Trophoblast cell (in vitro differentiated cells and primary cell): Measurements from ENCODE around the gene CLEC16A.

Experiments used
- DNase-seq, 2 donors: peaks; one replicate each; pipeline ENCODE4 v3.0.0-alpha.2; 2016
- H2AFZ ChIP-seq: 2 replicates; pipeline ENCODE4 v1.6.1; 2013; ENCODE audit warnings: low read length, moderate library complexity, mild to moderate bottlenecking; ENCODE audit not compliant: insufficient read depth, poor library complexity
- H2AK5ac ChIP-seq: 2 replicates; pipeline ENCODE4 v1.6.1; 2013; ENCODE audit warnings: mild to moderate bottlenecking, low read length
- H2BK120ac ChIP-seq: 2 replicates; pipeline ENCODE4 v1.6.1; 2013; ENCODE audit warnings: low read length, mild to moderate bottlenecking, moderate library complexity; ENCODE audit not compliant: insufficient read depth, poor library complexity
- H2BK12ac ChIP-seq: 2 replicates; pipeline ENCODE4 v1.6.1; 2013; ENCODE audit warnings: mild to moderate bottlenecking, low read length, moderate library complexity
- H2BK5ac ChIP-seq: 2 replicates; pipeline ENCODE4 v1.6.1; 2013; ENCODE audit warnings: low read length, low read depth, moderate library complexity, mild to moderate bottlenecking; ENCODE audit not compliant: poor library complexity
- H3K14ac ChIP-seq: 2 replicates; pipeline ENCODE4 v1.6.1; 2013; ENCODE audit warnings: mild to moderate bottlenecking, low read length
- H3K18ac ChIP-seq: 2 replicates; pipeline ENCODE4 v1.6.1; 2013; ENCODE audit warnings: mild to moderate bottlenecking, low read length
- H3K23ac ChIP-seq: 2 replicates; pipeline ENCODE4 v1.6.1; 2013; ENCODE audit warnings: low read length
- H3K27ac ChIP-seq: 2 replicates; pipeline ENCODE4 v1.5.1; 2013; ENCODE audit warnings: low read depth, mild to moderate bottlenecking, inconsistent platforms, low read length, moderate library complexity
- H3K27me3 ChIP-seq: 2 replicates; pipeline ENCODE4 v1.6.1; 2013; ENCODE audit warnings: inconsistent platforms, mild to moderate bottlenecking, low read length, moderate library complexity; ENCODE audit not compliant: insufficient read depth
- H3K36me3 ChIP-seq, 2 experiments: 1 replicate in 1 of 2; 2 replicates in 1 of 2; pipeline ENCODE4 v1.6.1; 2013; ENCODE audit warnings: low read length in 2 of 2, mild to moderate bottlenecking in 2 of 2, moderate library complexity in 1 of 2; ENCODE audit not compliant: insufficient read depth in 2 of 2, control insufficient read depth in 1 of 2
- H3K4ac ChIP-seq: 2 replicates; pipeline ENCODE4 v1.6.1; 2013; ENCODE audit warnings: low read depth, mild to moderate bottlenecking, low read length, moderate library complexity
- H3K4me1 ChIP-seq, 2 experiments: 1 replicate in 1 of 2; 2 replicates in 1 of 2; pipeline ENCODE4 v1.6.1; 2013; ENCODE audit warnings: low read length in 2 of 2, mild to moderate bottlenecking in 2 of 2, moderate library complexity in 1 of 2; ENCODE audit not compliant: insufficient read depth in 2 of 2, control insufficient read depth in 1 of 2
- H3K4me2 ChIP-seq: 2 replicates; pipeline ENCODE4 v1.6.1; 2013; ENCODE audit warnings: inconsistent platforms, mild to moderate bottlenecking, low read length, moderate library complexity
- H3K4me3 ChIP-seq: 2 replicates; pipeline ENCODE4 v1.5.1; 2013; ENCODE audit warnings: mild to moderate bottlenecking, low read depth, low read length, inconsistent platforms
- H3K79me1 ChIP-seq: one replicate; pipeline ENCODE4 v1.6.1; 2013; ENCODE audit warnings: low read length
- H3K79me2 ChIP-seq: 2 replicates; pipeline ENCODE4 v1.6.1; 2013; ENCODE audit warnings: low read length, mild to moderate bottlenecking; ENCODE audit not compliant: control insufficient read depth, insufficient read depth, poor library complexity
- H3K9ac ChIP-seq: 2 replicates; pipeline ENCODE4 v1.6.1; 2013; ENCODE audit warnings: mild to moderate bottlenecking, low read length
- H3K9me3 ChIP-seq: 2 replicates; pipeline ENCODE4 v1.6.1; 2013; ENCODE audit warnings: low read depth, mild to moderate bottlenecking, control low read depth, inconsistent platforms, low read length; ENCODE audit not compliant: insufficient read depth
- H4K12ac ChIP-seq: 2 replicates; pipeline ENCODE4 v1.6.1; 2013; ENCODE audit warnings: low read depth, mild to moderate bottlenecking, low read length, moderate library complexity
- H4K8ac ChIP-seq: 2 replicates; pipeline ENCODE4 v1.6.1; 2013; ENCODE audit warnings: low read depth, mild to moderate bottlenecking, low read length, moderate library complexity
- H4K91ac ChIP-seq: one replicate; pipeline ENCODE4 v1.6.1; 2013; ENCODE audit warnings: low read depth, mild to moderate bottlenecking, low read length, moderate library complexity
- WGBS: extraction: QIAGEN DNeasy Blood & Tissue Kit; methylation state at CpG from one replicate; pipeline ENCODE4 v1.1.7; 2013; ENCODE audit warnings: missing lambda C conversion rate; ENCODE audit not compliant: insufficient read length, insufficient coverage; ENCODE audit errors: extremely low coverage; 5-methylcytosine and 5-hydroxymethylcytosine counted together

CLEC16A gene

DNA sequence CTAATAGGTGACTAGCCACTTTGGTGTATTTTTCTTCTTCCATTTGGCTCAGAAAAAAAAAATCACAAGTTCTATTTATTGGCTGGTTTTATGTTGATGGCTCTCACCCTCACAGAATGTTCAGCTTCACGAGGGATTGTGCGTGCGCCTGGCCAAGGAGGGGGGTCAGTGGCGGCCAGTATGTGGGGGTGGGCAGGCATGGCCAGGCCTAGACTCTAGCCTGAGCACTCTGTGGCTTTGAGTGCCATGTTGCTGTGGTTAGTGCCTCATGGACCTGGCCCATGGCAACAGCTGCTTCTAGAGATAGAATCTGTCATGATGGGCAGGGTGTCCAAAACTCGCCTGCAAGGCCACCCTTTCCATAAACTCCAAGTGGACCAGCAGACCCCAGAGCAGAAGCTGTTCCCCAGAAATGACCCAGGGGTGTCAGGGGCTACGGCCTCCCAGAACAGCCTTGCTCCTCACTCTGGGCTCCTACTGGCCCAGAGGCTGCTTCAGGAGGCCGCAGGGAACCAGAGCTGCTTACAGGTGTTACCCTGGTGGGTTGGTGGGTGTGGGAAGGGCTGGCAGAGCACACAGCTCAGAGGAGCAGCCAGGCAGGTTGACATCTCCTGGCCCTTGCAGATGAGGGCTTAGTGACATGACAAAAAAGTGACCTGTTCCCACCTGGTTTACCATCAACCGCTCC, 186.8 kb downstream of the CLEC16A start:
- Histone ChIP-seq H3K27ac (no peak overlapping the region), H3K36me3 (peaks cover 0 to 2% of the 10 kb centered on the region in 2 experiments), H2BK5ac (no peak overlapping the region), H3K9ac (no peak overlapping the region), H2AFZ (no peak overlapping the region), H2BK120ac (peak overlapping the region; percentile 57), H2AK5ac (no peak overlapping the region), H3K4me1 (peaks cover 37 to 42% of the 10 kb centered on the region in 2 experiments), H4K12ac (no peak overlapping the region), H2BK12ac (peak overlapping the region; percentile 70), H3K4me3 (no peak overlapping the region), H3K9me3 (no peaks in the 10 kb centered on the region), H3K4me2 (no peak overlapping the region), H3K4ac (no peak overlapping the region), H3K23ac (no peak overlapping the region), H4K91ac (peak overlapping the region; percentile 70), H3K79me1 (peaks cover 35% of the 10 kb centered on the region), H3K18ac (peak overlapping the region; percentile 52), H3K79me2 (peaks cover 6% of the 10 kb centered on the region), H3K27me3 (no peaks in the 10 kb centered on the region), H3K14ac (peak overlapping the region; percentile 28), H4K8ac (peak overlapping the region; percentile 14)
- DNase-seq, result no peak
- no CpG with 5 or more reads among the region's 8 CpGs for WGBS

DNA sequence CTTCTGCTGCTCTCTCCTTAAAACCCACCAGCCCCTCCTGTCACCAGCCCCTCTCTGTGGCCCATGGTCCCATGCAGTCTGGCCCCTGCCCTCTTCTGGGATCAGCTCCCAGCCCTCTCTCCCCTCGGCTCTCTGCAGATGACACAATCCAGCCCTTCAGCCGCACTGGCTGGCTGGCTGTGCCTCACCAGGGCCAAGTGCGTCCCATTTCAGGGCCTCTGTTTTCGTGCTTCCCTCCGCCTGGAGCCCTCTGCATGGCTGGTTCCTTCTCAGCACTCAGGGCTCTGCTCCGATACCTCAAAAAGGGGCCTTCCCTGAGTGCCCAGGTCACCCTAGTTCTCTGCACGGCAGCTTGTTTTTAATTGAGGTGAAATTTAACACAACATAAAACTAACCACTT, 187.3 kb downstream of the CLEC16A start:
- peak overlapping the region; percentile 70 for H4K91ac ChIP-seq
- H2BK12ac ChIP-seq, result peak overlapping the region; percentile 70
- no peaks in the 10 kb centered on the region for H3K27me3 ChIP-seq
- no peak overlapping the region for H4K8ac ChIP-seq
- H3K23ac ChIP-seq, result no peak overlapping the region
- no peak for DNase-seq
- no peaks in the 10 kb centered on the region for H3K36me3 ChIP-seq
- no peak overlapping the region for H3K4me2 ChIP-seq
- H3K9me3 ChIP-seq, result no peaks in the 10 kb centered on the region
- no peak overlapping the region for H3K4me3 ChIP-seq
- peak overlapping the region; percentile 84 for H3K14ac ChIP-seq
- peaks cover 35% of the 10 kb centered on the region for H3K79me1 ChIP-seq
- H2AK5ac ChIP-seq, result peak overlapping the region; percentile 43
- no peak overlapping the region for H3K9ac ChIP-seq
- no peak overlapping the region for H3K4ac ChIP-seq
- H3K4me1 ChIP-seq, result peaks cover 37 to 42% of the 10 kb centered on the region in 2 experiments
- H3K18ac ChIP-seq, result peak overlapping the region; percentile 72
- H2BK120ac ChIP-seq, result peak overlapping the region; percentile 57
- H3K27ac ChIP-seq, result peak overlapping the region; percentile 23
- peak overlapping the region; percentile 22 for H2BK5ac ChIP-seq
- no peak overlapping the region for H2AFZ ChIP-seq
- H3K79me2 ChIP-seq, result peaks cover 6% of the 10 kb centered on the region
- no CpG with 5 or more reads among the region's 7 CpGs for WGBS
- H4K12ac ChIP-seq, result no peak overlapping the region

DNA sequence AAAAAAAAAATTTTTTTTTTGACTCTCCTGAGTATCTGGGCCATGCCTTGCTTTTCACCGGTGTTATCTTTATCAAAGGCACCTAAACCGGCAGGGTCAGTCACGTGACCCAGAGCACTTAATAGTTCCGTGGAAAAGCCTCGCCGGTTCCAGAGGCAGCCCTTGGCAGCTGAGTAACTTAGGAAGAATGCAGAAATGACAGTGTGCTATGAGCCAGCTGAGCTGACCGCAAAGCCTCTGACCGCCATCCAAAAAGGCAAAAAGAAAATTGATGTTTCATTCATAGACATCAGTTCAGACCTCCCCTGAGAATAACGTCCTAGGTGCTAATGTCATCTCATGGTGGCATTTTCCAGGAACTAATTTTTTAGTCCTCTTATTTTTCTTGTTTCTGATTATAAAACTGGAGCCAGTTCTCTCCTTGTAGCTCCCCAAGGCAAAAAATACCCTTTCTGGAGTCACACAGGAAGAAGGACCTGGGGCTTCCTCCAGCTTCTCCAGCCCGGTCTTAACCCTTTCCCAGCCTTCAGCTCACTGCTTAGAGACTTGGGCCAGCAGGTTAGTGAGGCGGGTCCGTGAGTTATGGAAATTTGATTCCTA, 189.1 kb downstream of the CLEC16A start:
- Histone ChIP-seq H4K12ac (no peak overlapping the region), H3K9ac (no peak overlapping the region), H2AFZ (no peak overlapping the region), H2BK12ac (peak overlapping the region; percentile 94), H2BK5ac (peak overlapping the region; percentile 87), H3K4me3 (no peak overlapping the region), H4K91ac (peak overlapping the region; percentile 93), H3K27ac (peak overlapping the region; percentile 95), H3K23ac (no peak overlapping the region), H3K27me3 (no peaks in the 10 kb centered on the region), H3K79me1 (peaks cover 33% of the 10 kb centered on the region), H3K4ac (no peak overlapping the region), H4K8ac (peak overlapping the region; percentile 55), H3K4me2 (peak overlapping the region; percentile 53), H3K18ac (no peak overlapping the region), H3K14ac (peak overlapping the region; percentile 68), H3K9me3 (no peaks in the 10 kb centered on the region), H3K4me1 (peaks cover 40 to 41% of the 10 kb centered on the region in 2 experiments), H2BK120ac (peak overlapping the region; percentile 95), H3K79me2 (peaks cover 4% of the 10 kb centered on the region), H2AK5ac (no peak overlapping the region), H3K36me3 (no peaks in the 10 kb centered on the region)
- peak; percentile 97 to 99 for DNase-seq
- WGBS, result no CpG with 5 or more reads among the region's 12 CpGs

GRCh38 chr16:11134722-11135463, 190.5 kb downstream of the CLEC16A start:
- Histone ChIP-seq H3K9ac (no peak overlapping the region), H2BK12ac (peak overlapping the region; percentile 87), H3K4me3 (no peak overlapping the region), H3K4me1 (peaks cover 43 to 45% of the 10 kb centered on the region in 2 experiments), H2BK5ac (peak overlapping the region; percentile 29), H3K9me3 (no peaks in the 10 kb centered on the region), H2BK120ac (peak overlapping the region; percentile 65), H3K18ac (peak overlapping the region; percentile 48), H3K14ac (peak overlapping the region; percentile 48), H2AFZ (no peak overlapping the region), H3K23ac (no peak overlapping the region), H4K8ac (peak overlapping the region; percentile 17), H4K12ac (no peak overlapping the region), H4K91ac (peak overlapping the region; percentile 67), H3K27me3 (no peaks in the 10 kb centered on the region), H3K4ac (peak overlapping the region; percentile 23), H3K27ac (no peak overlapping the region), H3K36me3 (no peaks in the 10 kb centered on the region), H3K79me2 (peaks cover 4% of the 10 kb centered on the region), H2AK5ac (peak overlapping the region; percentile 92), H3K4me2 (no peak overlapping the region), H3K79me1 (peaks cover 31% of the 10 kb centered on the region)
- DNase-seq, result no peak
- WGBS, result no CpG with 5 or more reads among the region's 11 CpGs
